Bone marrow (tissue), 2 donors: ENCODE results near the gene GSTA4.
"Not testable (repeated sequence)": the region's sequence is repeated elsewhere in the genome, so short reads cannot be mapped to it uniquely, and the experiment has no call there.

Source experiments
- DNase-seq, 2 donors: peaks; one replicate each; lab custom pipeline; 2025; lab: John Stamatoyannopoulos, UW

The GSTA4 gene

DNA sequence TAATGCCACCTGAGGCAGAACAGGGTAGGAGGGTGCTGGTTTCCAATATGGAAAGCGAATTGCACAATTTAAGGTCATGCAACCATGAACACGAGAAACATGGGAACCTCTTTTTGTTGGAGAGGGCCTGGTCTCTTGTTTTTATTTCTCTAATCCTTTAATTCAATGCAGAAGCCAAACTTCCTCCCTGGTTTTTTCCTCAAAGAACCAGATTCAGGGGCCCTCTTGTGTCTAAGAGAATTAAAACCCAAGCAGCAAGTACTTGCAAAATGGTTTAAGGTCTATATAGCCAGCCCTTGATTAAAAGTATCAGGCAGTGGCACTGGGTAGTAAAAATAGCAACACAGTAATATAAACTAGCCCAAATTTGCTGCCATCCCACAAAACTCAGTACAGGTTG lies 19.5 kb downstream of the GSTA4 start:
- no peak for DNase-seq

GRCh38 chr6:52972989-52973388 lies 22.1 kb downstream of the GSTA4 start:
- no peak for DNase-seq

GRCh38 chr6:52969359-52969758 lies 25.7 kb downstream of the GSTA4 start:
- no peak for DNase-seq

- DNase-seq: no peak
Measured at GRCh38 chr6:52966101-52966500, 29.0 kb downstream of the GSTA4 start.

DNA sequence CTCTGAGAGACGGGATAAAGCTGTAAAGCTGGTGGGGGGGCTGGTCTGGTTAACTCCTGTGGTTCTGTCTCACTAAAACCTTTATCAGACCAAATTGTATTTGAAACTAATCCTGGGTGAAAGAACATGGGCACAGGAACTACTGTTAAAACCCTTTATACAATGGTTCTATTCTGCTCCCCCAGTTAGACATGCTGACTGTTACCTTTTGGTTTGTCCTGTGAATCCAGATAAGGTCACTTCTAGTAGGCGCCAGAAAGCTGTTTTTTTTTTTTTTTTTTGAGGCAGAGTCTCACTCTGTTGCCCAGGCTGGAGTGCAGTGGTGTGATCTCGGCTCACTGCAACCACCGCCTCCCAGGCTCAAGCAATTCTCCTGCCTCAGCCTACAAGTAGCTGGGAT lies 29.7 kb downstream of the GSTA4 start:
- no peak for DNase-seq

DNA sequence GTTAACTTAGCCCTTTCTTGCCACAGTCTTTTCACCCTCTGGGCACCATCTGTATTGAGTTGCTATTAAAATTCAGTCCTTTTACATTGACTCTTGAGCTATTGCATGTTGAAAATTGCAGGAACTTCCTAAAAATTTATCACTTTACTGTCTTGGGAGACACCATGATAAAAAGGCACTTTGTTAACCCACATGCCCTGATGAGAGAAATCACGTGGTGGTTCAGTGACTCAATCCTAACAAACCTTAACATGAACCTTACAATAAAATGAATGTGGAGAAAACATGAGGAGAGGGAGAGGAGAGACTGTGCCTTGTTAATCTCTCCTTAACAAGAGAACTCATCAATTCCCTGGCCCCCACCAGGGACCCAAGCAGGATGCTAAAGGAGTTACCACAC lies 30.8 kb downstream of the GSTA4 start:
- no peak for DNase-seq

- DNase-seq: no peak
Measured at GRCh38 chr6:52962701-52963100, 32.4 kb downstream of the GSTA4 start.

GRCh38 chr6:52961022-52961421 lies 34.1 kb downstream of the GSTA4 start:
- not testable (repeated sequence) for DNase-seq

DNA sequence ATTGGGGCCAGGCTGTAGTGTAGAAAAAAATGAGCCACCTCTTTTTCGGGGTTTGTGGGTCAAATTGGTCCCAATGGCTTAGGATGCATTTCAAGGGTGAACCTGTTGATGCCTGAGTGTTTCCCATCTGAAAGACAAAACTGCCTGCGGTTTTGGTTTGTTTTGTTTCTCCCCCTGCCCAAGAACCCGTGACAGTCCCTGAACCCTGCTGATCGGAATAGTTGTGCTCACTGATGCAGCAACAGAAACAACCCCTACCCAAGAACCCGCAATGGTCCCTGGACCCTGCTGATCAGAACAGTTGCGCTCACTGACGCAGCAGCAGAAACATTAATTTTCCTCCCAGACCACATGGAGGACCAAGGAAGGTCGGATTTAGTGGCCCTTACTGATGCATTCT lies 34.9 kb downstream of the GSTA4 start:
- DNase-seq: not testable (repeated sequence)

GRCh38 chr6:52958546-52959255 lies 36.4 kb downstream of the GSTA4 start:
- no peak for DNase-seq

DNA sequence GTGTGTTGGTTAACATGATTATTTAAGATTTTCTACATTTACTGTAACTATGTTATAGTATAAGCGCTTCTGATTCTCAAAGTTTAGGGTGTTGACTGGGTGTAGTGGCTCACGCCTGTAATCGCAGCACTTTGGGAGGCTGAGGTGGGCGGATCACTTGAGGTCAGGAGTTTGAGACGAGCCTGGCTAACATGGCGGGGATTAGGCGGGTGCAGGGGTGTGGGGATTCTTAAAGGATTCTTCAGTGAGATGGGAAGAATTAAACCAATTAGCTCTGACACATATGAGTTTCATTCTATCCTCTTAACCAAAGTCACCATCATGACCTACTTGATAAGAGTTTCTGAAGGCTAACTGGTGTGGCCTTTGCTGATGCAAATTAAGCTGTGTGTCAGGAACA lies 39.2 kb downstream of the GSTA4 start:
- no peak for DNase-seq

DNA sequence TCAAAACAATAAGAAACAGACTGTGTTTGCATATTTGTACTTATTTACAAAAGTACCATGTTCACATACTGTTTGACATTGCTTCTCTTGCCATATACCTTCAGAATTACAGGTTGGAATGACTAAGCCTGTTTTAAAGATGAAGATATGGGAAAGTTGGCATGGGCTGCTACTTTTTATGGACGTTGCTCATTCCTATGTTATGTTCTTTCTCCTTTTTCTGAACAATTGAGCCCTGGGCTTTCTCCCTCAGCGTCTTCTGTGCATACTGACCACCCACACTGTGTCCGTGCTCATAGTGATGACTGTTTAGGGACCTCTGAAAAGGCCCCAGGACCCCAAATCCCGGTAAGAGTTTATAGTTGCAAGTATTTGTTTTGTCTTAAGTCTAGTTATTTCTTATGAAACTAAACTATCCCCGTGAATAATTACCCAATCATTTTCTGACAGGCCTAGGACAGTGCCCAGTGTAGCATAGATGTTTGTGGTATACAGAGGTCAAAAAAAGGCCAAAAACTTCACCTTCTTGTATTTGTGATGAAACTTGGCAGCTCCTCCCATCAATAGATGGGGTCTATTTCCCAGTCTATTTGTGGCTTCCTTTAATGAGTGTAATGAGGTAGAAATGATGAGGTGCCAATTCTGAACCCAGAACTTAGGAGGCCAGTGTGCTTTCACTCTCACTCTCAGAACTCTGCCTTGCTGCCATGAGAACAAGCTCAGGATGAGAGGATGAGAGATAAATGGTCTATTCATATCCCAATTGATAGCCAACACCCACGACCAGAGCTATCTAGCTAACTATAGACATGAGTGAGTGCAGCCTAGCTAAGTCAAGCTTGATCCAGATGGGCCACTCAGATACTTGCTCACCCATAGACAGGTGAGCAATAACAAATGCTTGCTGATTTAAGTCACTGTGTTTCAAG lies 40.9 kb downstream of the GSTA4 start:
- DNase-seq: no peak

DNA sequence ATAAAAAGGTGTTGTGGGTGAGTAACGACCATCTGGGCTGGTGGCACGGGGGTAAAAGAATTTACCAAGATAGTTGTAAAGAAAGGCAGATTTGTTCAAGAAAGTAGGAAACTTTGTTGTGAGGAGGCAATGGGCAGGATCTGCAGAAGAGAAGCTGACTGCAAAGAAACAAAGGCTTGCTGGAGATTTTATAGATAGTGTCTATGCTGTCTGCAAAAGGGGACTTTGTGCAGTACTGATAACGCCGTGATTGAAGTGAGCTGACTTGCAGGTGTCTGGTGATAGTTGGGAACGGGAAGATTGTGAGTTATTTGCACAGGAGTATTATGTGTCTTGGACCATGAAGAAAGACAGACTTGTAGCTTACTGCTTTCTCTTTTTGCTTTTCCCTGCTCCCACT lies 48.8 kb downstream of the GSTA4 start:
- no peak for DNase-seq

DNA sequence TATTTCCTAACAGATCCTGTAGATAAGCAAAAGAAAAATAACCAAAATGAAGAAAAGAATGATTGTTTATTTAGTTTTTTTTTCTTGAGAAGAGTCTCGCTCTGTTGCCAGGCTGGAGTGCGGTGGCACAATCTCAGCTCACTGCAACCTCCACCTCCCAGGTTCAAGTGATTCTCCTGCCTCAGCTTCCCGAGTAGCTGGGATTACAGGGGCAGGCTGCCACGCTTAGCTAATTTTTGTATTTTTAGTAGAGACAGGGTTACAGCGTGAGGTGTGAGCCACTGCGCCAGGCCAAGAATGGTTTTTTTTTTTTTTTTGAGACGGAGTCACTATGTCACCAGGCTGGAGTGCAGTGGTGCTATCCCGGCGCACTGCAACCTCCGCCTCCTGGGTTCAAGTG lies 52.3 kb downstream of the GSTA4 start:
- DNase-seq: not testable (repeated sequence)

DNA sequence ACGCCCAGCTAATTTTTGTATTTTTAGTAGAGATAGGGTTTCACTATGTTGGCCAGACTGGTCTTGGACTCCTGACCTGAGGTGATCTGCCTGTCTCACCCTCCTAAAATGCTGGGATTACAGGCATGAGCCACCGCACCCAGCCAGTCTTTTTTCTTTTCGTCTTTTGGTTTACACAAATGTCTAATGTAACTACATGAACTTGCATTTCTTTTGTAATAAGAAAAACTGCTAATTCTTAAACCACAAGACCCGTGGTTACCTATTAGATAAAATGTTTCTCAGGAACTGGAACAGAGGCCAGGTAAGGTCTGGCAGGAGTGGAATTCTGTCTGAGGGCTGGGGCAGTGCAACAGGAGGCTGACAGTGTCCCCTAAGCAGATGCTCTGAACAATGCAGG lies 52.9 kb downstream of the GSTA4 start:
- DNase-seq: no peak

- DNase-seq: no peak
Measured at GRCh38 chr6:52937908-52938307, 57.2 kb downstream of the GSTA4 start.

- DNase-seq: no peak
Measured at GRCh38 chr6:52933778-52934177, 61.3 kb downstream of the GSTA4 start.

GRCh38 chr6:52931351-52931750 lies 63.7 kb downstream of the GSTA4 start:
- DNase-seq: no peak

DNA sequence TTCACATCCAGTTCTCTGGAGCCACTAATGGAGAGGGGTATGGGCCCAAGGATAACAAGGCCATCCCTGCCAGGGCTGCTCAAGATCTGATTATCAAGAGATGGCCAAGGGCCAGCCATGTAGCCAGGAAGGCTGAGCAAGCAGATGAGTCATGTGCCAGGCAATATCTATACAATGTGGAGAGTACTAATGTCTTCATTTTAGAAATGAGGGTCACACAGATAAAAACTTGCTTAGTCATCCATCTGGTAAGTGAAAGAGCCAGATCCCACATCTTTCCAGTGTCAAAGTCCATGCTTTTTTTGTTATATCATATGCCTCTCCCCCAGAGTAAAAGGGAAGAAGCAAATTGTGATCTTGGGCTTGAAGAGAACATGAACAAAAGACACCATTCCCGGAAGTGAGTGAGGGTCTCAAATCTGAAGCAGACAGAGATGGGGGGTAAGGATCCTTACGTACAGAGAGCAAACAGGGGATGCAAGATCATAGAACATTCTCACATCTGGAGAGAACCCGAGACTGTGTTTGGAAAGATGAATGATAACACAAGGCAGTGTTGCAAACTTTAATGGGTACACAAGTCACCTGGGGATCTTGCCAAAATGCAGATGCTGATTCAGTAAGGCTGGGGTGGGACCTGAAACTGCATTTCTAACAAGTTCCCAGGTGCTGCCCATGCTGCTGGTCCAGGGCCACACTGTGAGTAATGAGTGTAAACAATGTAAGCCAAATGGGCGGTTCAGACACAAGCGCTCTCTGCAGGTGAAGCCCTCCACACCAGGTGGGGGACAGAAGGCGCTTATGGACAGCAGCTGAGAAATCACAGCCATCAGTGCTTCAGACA lies 65.5 kb downstream of the GSTA4 start:
- no peak for DNase-seq
